HG02852 (cell line): ENCODE data around the gene VPS13D.
"Not testable (repeated sequence)": the region's sequence is repeated elsewhere in the genome, so short reads cannot be mapped to it uniquely, and the experiment has no call there.

Experiments
- ATAC-seq: cut with Tn5 transposase; IDR thresholded peaks from one replicate; pipeline ENCODE4 v1.9.1; 2021; ENCODE audit warnings: mild to moderate bottlenecking, moderate library complexity; ENCODE audit not compliant: unreplicated experiment

VPS13D gene

DNA sequence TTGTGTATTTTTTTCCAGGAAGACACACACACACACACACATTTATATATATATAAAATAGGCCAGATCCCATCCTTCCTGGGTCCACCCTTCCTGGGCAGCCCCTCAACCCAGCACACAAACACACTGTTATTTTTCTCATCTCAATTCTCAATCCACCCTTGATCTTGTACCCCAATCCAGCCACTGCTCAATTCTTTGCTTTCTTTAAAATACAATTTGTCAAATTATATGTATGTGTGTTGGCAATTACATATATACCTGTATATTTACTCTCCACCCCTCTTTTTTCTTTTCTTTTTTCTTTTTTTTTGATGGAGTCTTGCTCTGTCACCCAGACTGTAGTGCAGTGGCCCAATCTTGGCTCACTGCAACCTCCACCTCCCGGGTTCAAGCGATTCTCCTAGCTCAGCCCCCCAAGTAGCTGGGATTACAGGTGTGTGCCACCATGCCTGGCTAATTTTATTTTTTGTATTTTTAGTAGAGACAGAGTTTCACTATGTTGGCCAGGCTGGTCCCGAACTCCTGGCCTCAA, 299.9 kb downstream of the VPS13D start:
- ATAC-seq = no peak

- ATAC-seq = no peak
Measured at GRCh38 chr1:12530462-12531178, 300.8 kb downstream of the VPS13D start.

GRCh38 chr1:12531179-12531499, 301.3 kb downstream of the VPS13D start:
- ATAC-seq = no peak

GRCh38 chr1:12532405-12533315, 302.8 kb downstream of the VPS13D start:
- no peak for ATAC-seq

- no peak for ATAC-seq
Measured at GRCh38 chr1:12536023-12536639, 306.3 kb downstream of the VPS13D start.

- no peak for ATAC-seq
Measured at GRCh38 chr1:12537294-12537693, 307.5 kb downstream of the VPS13D start.

GRCh38 chr1:12537906-12538461, 308.2 kb downstream of the VPS13D start:
- no peak for ATAC-seq

DNA sequence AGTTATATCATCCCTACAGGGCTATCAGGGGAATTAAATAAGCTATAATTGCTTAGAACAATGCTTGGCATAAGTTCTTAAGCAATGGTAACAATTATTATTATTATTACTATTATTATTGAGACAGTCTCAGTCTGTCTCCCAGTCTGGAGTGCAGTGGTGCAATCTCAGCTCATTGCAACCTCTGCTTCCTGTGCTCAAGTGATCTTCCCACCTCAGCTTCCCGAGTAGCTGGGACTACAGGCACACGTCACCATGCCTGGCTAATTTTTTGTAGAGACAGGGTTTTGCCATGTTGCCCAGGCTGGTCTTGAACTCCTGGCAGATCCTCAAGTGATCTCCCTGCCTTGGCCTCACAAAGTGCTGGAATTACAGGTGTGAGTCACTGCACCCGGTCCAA, 308.7 kb downstream of the VPS13D start:
- not testable (repeated sequence) for ATAC-seq

- ATAC-seq = no peak
Measured at GRCh38 chr1:12539320-12539704, 309.5 kb downstream of the VPS13D start.

DNA sequence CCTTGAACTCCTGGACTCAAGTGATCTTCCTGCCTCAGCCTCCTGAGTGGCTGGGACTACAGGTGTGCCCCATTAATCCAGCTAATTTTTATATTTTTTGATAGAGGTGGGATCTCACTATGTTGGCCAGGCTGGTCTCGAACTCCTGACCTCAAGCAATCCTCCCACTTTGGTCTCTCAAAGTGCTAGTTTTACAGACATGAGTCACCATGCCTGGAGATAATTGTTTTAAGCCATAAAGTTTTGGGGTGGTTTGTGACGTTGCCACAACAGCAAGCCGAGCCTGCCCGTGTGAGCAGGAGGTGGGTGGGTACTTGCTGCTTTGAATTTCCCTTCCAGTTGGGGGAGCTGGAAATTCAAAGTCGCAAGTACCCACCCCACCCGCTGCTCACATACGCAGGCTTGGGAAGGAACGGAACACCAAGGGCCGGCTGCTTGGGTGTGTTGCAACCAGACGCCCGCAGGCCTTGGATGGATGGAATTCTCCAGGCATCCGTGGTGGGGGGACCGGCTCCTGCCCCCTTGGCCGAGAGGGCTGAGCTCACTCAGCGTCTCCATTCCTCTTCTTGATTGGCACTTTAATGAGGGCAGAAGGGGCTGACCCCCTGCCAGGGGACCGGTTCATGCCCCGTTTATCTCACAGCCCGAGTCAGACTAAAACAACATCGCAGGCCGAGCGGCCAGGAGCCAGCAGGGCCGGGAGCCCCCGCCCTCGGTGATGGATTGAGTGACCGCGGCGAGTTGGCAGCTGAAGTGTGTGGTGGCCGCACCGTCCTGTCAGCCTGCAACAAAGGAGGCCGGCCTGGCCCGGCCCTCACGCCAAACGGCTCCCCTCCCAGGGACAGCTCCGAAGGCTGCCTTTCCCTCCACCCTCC, 310.1 kb downstream of the VPS13D start:
- no peak for ATAC-seq

- no peak for ATAC-seq
Measured at GRCh38 chr1:12540580-12541273, 310.9 kb downstream of the VPS13D start.

DNA sequence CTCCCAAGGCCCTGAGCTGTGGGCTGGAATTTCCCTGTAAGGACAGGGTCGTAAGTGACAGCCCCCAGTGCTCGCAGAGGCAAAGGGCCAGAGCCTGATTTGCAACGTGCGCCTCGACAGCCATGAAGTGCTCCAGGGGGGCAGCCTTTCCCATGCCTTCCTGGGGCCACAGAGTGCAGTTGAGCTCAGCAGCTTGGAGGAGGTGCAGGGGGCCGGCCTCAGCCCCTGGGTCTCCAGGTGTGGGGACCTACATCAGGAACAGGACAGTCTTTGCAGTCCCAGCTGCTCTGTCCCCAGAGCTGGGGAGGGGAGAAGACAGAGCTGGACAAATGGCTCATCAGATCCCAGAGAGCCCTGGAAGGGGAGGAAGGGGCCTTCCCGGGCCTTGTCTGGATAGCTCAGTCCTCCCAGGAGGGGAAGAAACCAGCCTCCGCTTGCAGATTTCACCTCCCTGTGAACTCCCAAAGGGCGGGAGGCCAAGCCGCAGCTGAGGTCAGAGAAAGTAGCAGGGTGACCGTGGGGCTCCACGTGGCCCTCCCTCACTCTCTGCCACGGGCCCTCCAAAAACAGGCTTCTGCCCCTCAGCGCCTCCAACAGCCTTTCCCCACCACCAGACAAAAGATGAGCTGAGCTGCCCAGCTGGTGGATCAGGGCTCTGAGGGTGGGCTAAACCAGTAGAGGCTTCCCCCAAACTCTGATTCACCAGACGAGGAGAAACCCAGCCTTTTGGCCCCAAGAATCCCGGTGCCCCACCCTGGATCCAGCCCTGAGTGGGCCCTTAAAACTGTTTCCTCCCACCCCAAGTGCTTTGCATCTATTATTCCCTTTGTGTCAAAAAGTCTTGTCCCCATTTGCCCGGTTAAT, 311.7 kb downstream of the VPS13D start:
- ATAC-seq = no peak

- ATAC-seq = no peak
Measured at GRCh38 chr1:12542138-12542465, 312.3 kb downstream of the VPS13D start.

GRCh38 chr1:12542616-12543592, 313.1 kb downstream of the VPS13D start:
- ATAC-seq = no peak

DNA sequence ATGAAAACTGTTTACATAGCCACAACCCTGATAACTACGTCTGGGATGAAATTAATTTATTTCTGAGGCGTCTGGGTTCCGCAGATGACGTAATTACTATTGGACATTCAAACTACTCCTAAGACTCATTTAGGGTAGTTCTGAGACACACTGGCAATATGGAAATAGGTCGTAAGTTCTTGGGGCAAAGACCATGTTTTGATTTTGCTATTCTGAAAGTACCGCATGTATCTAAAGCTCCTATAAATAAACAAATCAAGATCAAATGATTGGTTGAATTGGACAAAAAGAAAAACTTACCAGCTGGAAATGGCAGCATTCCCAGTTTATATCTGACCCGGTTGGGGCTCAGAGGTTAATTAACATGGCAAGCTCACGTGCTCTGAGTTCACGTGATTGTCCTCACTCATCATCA, 313.9 kb downstream of the VPS13D start:
- no peak for ATAC-seq

DNA sequence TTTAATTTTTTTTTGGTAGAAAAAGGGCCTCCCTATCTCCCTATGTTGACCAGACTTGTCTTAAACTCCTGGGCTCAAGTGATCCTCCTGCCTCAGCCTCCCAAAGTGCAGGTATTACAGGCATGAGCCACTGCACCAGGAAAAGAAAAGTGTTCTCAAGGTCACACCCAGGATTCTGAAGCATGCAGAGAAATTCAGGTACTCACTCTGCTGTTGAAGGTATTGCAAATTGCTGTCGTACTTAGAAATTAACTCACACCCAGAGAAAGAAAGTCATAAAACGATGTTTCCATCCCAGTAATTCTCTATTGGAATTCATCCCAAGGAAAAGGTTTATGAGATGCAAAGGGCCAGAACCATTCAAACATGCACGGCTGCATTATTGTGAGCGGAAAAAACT, 314.5 kb downstream of the VPS13D start:
- ATAC-seq = no peak

DNA sequence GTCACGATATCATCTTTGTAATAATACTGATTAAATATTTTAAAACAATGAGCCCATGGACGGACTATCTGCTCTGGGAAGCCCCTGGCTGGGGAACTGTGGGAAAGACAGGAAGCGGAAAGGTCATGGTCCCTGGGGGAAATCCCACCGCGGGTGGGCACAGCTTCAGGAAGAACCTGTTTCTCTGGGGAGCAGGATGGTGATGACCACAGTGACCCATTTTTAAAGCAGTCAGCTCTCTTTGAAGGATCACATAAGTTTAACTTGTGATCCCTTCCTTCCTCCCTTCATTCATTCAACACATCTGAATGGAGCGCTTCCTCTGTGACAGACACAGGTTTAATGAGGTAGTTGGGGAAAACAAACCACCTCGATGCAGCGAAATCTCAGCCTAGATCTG, 315.2 kb downstream of the VPS13D start:
- no peak for ATAC-seq
